H9 (cell line): ENCODE data around the gene TMEM217. TPM values are rescaled to one million over a fixed set of nuclear protein-coding genes. Genes with fewer than 3 reads are reported as not detected.

Experiments
- DNase-seq: peaks from one replicate; pipeline ENCODE4 v3.0.0-alpha.2; 2017
- H2AFZ ChIP-seq: one replicate; pipeline ENCODE4 v1.6.1; 2013; ENCODE audit warnings: mild to moderate bottlenecking, low read length, control low read depth, moderate library complexity
- H2AK5ac ChIP-seq: 2 replicates; pipeline ENCODE4 v1.6.1; 2013; ENCODE audit warnings: low read length, control low read depth, mixed read lengths; ENCODE audit not compliant: insufficient read length
- H2BK120ac ChIP-seq: one replicate; pipeline ENCODE4 v1.6.1; 2013; ENCODE audit warnings: low read depth, mild to moderate bottlenecking, low read length, control low read depth, inconsistent platforms; ENCODE audit not compliant: poor library complexity, severe bottlenecking
- H2BK12ac ChIP-seq: 2 replicates; pipeline ENCODE4 v1.6.1; 2013; ENCODE audit warnings: low read length, control low read depth, mixed read lengths, low read depth; ENCODE audit not compliant: insufficient read length
- H2BK15ac ChIP-seq: 2 replicates; pipeline ENCODE4 v1.6.1; 2013; ENCODE audit warnings: low read depth, low read length, control low read depth
- H2BK20ac ChIP-seq: one replicate; pipeline ENCODE4 v1.6.1; 2013; ENCODE audit warnings: low read depth, mild to moderate bottlenecking, low read length, control low read depth, inconsistent platforms; ENCODE audit not compliant: poor library complexity, severe bottlenecking
- H2BK5ac ChIP-seq: 2 replicates; pipeline ENCODE4 v1.6.1; 2013; ENCODE audit warnings: low read length, control low read depth, mixed read lengths; ENCODE audit not compliant: insufficient read length
- H3K14ac ChIP-seq: 2 replicates; pipeline ENCODE4 v1.6.1; 2013; ENCODE audit warnings: low read length, control low read depth; ENCODE audit not compliant: insufficient read depth
- H3K18ac ChIP-seq: 2 replicates; pipeline ENCODE4 v1.6.1; 2013; ENCODE audit warnings: low read depth, mild to moderate bottlenecking, mixed read lengths, low read length, control low read depth; ENCODE audit not compliant: insufficient read length
- H3K23ac ChIP-seq: 2 replicates; pipeline ENCODE4 v1.6.1; 2013; ENCODE audit warnings: low read length, control low read depth, mixed read lengths, low read depth; ENCODE audit not compliant: insufficient read length
- H3K23me2 ChIP-seq: 2 replicates; pipeline ENCODE4 v1.6.1; 2013; ENCODE audit warnings: low read depth, mild to moderate bottlenecking, mixed read lengths, low read length, control low read depth; ENCODE audit not compliant: insufficient read length, poor library complexity, severe bottlenecking
- H3K27ac ChIP-seq: 2 replicates; pipeline ENCODE4 v1.5.1; 2013; ENCODE audit warnings: low read length, control low read depth, mixed read lengths, low read depth; ENCODE audit not compliant: insufficient read length
- H3K27me3 ChIP-seq: 2 replicates; pipeline ENCODE4 v1.6.1; 2013; ENCODE audit warnings: low read length, control low read depth, inconsistent platforms; ENCODE audit not compliant: insufficient read depth
- H3K4ac ChIP-seq: 2 replicates; pipeline ENCODE4 v1.6.1; 2013; ENCODE audit warnings: low read depth, mild to moderate bottlenecking, control low read depth, inconsistent platforms, low read length, moderate library complexity
- H3K4me1 ChIP-seq: 2 replicates; pipeline ENCODE4 v1.6.1; 2013; ENCODE audit warnings: low read length, control low read depth, inconsistent platforms; ENCODE audit not compliant: insufficient read depth
- H3K4me2 ChIP-seq: 2 replicates; pipeline ENCODE4 v1.6.1; 2013; ENCODE audit warnings: low read length, control low read depth, mixed read lengths; ENCODE audit not compliant: insufficient read length, insufficient read depth
- H3K56ac ChIP-seq: 2 replicates; pipeline ENCODE4 v1.6.1; 2013; ENCODE audit warnings: low read depth, mild to moderate bottlenecking, mixed read lengths, low read length, control low read depth; ENCODE audit not compliant: insufficient read length
- H3K79me1 ChIP-seq: 2 replicates; pipeline ENCODE4 v1.6.1; 2013; ENCODE audit warnings: low read depth, mild to moderate bottlenecking, moderate library complexity, low read length, control low read depth, inconsistent platforms; ENCODE audit not compliant: insufficient read depth, poor library complexity, severe bottlenecking
- H3K79me2 ChIP-seq: 2 replicates; pipeline ENCODE4 v1.6.1; 2013; ENCODE audit warnings: low read length, control low read depth, inconsistent platforms; ENCODE audit not compliant: insufficient read depth
- H3K9ac ChIP-seq: 2 replicates; pipeline ENCODE4 v1.6.1; 2013; ENCODE audit warnings: low read length, control low read depth, mixed read lengths; ENCODE audit not compliant: insufficient read length; ENCODE audit errors: extremely low read depth
- H3K9me3 ChIP-seq: one replicate; pipeline ENCODE4 v1.6.1; 2013; ENCODE audit warnings: low read depth, low read length, inconsistent platforms; ENCODE audit not compliant: control insufficient read depth
- H3T11ph ChIP-seq: one replicate; pipeline ENCODE4 v1.6.1; 2013; ENCODE audit warnings: mild to moderate bottlenecking, low read length, control low read depth, inconsistent platforms
- H4K20me1 ChIP-seq: one replicate; pipeline ENCODE4 v1.6.1; 2013; ENCODE audit not compliant: control insufficient read depth, insufficient read length, insufficient read depth
- H4K5ac ChIP-seq: 2 replicates; pipeline ENCODE4 v1.6.1; 2013; ENCODE audit warnings: low read depth, mild to moderate bottlenecking, mixed read lengths, low read length, control low read depth; ENCODE audit not compliant: insufficient read length
- H4K8ac ChIP-seq: replicated peaks from 2 replicates; pipeline ENCODE4 v1.6.1; 2013; ENCODE audit warnings: low read length, control low read depth, mixed read lengths, low read depth; ENCODE audit not compliant: insufficient read length
- H4K91ac ChIP-seq: 2 replicates; pipeline ENCODE4 v1.6.1; 2013; ENCODE audit warnings: low read depth, mild to moderate bottlenecking, moderate library complexity, mixed read lengths, low read length, control low read depth; ENCODE audit not compliant: insufficient read length
- H3K27ac Mint-ChIP-seq, 3 experiments: 2 replicates in 2 of 3; 3 replicates in 1 of 3; pipeline ENCODE4 v1.8.0; 2020 to 2021; ENCODE audit warnings: mixed read lengths in 3 of 3, mild to moderate bottlenecking in 1 of 3, moderate library complexity in 1 of 3
- H3K27me3 Mint-ChIP-seq: 2 replicates; pipeline ENCODE4 v1.8.0; 2021; ENCODE audit warnings: low read depth, mild to moderate bottlenecking, moderate library complexity, mixed read lengths
- H3K36me3 Mint-ChIP-seq, 3 experiments: 2 replicates in 2 of 3; 3 replicates in 1 of 3; pipeline ENCODE4 v1.8.0; 2020 to 2021; ENCODE audit warnings: low read depth in 3 of 3, mixed read lengths in 3 of 3; ENCODE audit not compliant: insufficient read depth in 1 of 3
- H3K4me1 Mint-ChIP-seq, 2 experiments: 2 replicates each; pipeline ENCODE4 v1.8.0; 2020; ENCODE audit warnings: mixed read lengths in 2 of 2
- H3K4me3 Mint-ChIP-seq, 2 experiments: 2 replicates in 1 of 2; 3 replicates in 1 of 2; pipeline ENCODE4 v1.8.0; 2020 to 2021; ENCODE audit warnings: mild to moderate bottlenecking in 2 of 2, mixed read lengths in 2 of 2, moderate library complexity in 1 of 2
- H3K9me3 Mint-ChIP-seq, 2 experiments: 2 replicates in 1 of 2; 3 replicates in 1 of 2; pipeline ENCODE4 v1.8.0; 2020; ENCODE audit warnings: mild to moderate bottlenecking in 2 of 2, mixed read lengths in 2 of 2, moderate library complexity in 1 of 2
- WGBS: extraction: QIAGEN DNeasy Blood & Tissue Kit; methylation state at CpG from one replicate; pipeline ENCODE4 v1.1.7; 2013; ENCODE audit warnings: missing lambda C conversion rate, low lambda C conversion rate, mixed read lengths; ENCODE audit not compliant: insufficient read length; ENCODE audit errors: extremely low coverage; 5-methylcytosine and 5-hydroxymethylcytosine counted together
- total RNA-seq: library from RNA; stranded (reverse); gene quantifications from 2 replicates; pipeline ENCODE4 v1.2.1, GENCODE V29; 2021
- TF ChIP-seq, protein P1 (sequence below): fragments of 200-600 bp; sonication (generic); conservative IDR thresholded peaks from 3 replicates; pipeline ENCODE4 v1.8.0; 2021; ENCODE audit warnings: antibody characterized with exemption, mild to moderate bottlenecking

Gene TMEM217
- total RNA-seq, 1 experiment from 2014 or later: 1.1 TPM

DNA sequence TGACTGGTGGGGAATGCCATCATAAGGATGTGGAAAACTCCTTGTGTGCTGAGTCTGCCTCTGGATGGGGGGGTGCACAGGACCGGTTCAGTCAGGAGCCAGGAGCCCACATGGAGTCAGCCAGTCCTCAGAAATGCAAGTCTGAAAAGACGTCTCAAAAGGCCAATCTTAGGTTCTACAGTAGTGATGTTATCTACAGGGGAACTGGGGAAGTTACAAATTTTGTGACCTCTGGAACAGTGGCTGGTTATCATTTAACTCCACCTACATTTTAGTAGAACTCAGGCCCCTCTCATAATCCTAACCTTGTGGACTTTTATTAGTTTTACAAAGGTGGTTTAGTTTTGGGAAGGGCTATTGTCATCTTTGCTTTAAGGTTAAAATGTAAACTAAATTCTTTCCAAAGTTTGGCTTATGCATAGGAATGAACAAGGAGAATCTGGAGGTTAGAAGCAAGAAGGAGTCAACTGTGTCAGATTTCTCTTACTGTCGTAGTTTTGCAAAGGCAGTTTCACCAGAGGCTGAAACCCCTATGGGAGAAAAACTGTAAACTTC lies 14.1 kb downstream of the TMEM217 start:
- H3K4me1 Mint-ChIP-seq: peaks cover 3% of the 10 kb centered on the region in 2 experiments; a peak in 2 of 4 replicates

More for the DNA sequence above, 14.1 kb downstream of the TMEM217 start:
- Histone ChIP-seq H3K4me1 (no peaks in the 10 kb centered on the region), H2AFZ (no peak overlapping the region), H2BK12ac (no peak overlapping the region), H3K9me3 (no peaks in the 10 kb centered on the region), H4K91ac (no peak overlapping the region), H2BK15ac (no peak overlapping the region), H3K79me2 (no peaks in the 10 kb centered on the region), H4K20me1 (no peaks in the 10 kb centered on the region), H3K14ac (no peak overlapping the region), H3K18ac (no peak overlapping the region), H4K8ac (no peak overlapping the region), H3K79me1 (no peaks in the 10 kb centered on the region), H3K56ac (no peak overlapping the region), H2BK120ac (no peak overlapping the region), H3K27me3 (peaks cover 2% of the 10 kb centered on the region; the same call in 1 of the 2 replicates), H3K4me2 (no peak overlapping the region), H3K23me2 (no peaks in the 10 kb centered on the region), H2BK20ac (no peak overlapping the region), H3T11ph (no peak overlapping the region), H4K5ac (no peak overlapping the region), H3K4ac (no peak overlapping the region), H3K9ac (no peak overlapping the region), H3K23ac (no peak overlapping the region), H3K27ac (no peak overlapping the region), H2BK5ac (no peak overlapping the region), H2AK5ac (no peak overlapping the region)
- peaks cover 8% of the 10 kb centered on the region for H3K27me3 Mint-ChIP-seq
- H3K4me3 Mint-ChIP-seq: no peak overlapping the region
- TF ChIP-seq, protein P1, sequence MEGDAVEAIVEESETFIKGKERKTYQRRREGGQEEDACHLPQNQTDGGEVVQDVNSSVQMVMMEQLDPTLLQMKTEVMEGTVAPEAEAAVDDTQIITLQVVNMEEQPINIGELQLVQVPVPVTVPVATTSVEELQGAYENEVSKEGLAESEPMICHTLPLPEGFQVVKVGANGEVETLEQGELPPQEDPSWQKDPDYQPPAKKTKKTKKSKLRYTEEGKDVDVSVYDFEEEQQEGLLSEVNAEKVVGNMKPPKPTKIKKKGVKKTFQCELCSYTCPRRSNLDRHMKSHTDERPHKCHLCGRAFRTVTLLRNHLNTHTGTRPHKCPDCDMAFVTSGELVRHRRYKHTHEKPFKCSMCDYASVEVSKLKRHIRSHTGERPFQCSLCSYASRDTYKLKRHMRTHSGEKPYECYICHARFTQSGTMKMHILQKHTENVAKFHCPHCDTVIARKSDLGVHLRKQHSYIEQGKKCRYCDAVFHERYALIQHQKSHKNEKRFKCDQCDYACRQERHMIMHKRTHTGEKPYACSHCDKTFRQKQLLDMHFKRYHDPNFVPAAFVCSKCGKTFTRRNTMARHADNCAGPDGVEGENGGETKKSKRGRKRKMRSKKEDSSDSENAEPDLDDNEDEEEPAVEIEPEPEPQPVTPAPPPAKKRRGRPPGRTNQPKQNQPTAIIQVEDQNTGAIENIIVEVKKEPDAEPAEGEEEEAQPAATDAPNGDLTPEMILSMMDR: no peak
- no peaks in the 10 kb centered on the region for H3K36me3 Mint-ChIP-seq
- no CpG with 5 or more reads among the region's 3 CpGs for WGBS
- no peak overlapping the region for H3K27ac Mint-ChIP-seq
- no peaks in the 10 kb centered on the region for H3K9me3 Mint-ChIP-seq
- no peak for DNase-seq
